Aorta (tissue), 5 donors: ENCODE results near the gene RO60. TPM values are rescaled to one million over a fixed set of nuclear protein-coding genes. Genes with fewer than 3 reads are reported as not detected.
A peak's percentile ranks its signal among the peaks of the same experiment; 100 is the strongest.

Experiments
- ATAC-seq: fragments of 200-7000 bp; cut with Tn5 transposase; one replicate; pipeline ENCODE4 v1.9.1; 2022; ENCODE audit warnings: moderate library complexity; ENCODE audit not compliant: low FRiP score
- DNase-seq, 2 donors: peaks; one replicate each; pipeline ENCODE4 v3.0.0-alpha.2; 2020
- H3K27ac ChIP-seq, 2 donors: one replicate each; pipeline ENCODE4 v1.5.1; 2013; ENCODE audit warnings: low read length in 2 of 2, mild to moderate bottlenecking in 2 of 2, moderate library complexity in 2 of 2, control low read depth in 1 of 2, inconsistent platforms in 1 of 2, low read depth in 1 of 2
- H3K27me3 ChIP-seq, 2 donors: one replicate each; pipeline ENCODE4 v1.6.1; 2013; ENCODE audit warnings: control low read depth in 1 of 2, low read length in 1 of 2, mild to moderate bottlenecking in 1 of 2, moderate library complexity in 1 of 2; ENCODE audit not compliant: insufficient read depth in 2 of 2, control insufficient read depth in 1 of 2
- H3K36me3 ChIP-seq, 2 donors: one replicate each; pipeline ENCODE4 v1.6.1; 2013; ENCODE audit warnings: control low read depth in 1 of 2, low read length in 1 of 2, mild to moderate bottlenecking in 1 of 2; ENCODE audit not compliant: insufficient read depth in 2 of 2, control insufficient read depth in 1 of 2
- H3K4me1 ChIP-seq, 2 donors: one replicate each; pipeline ENCODE4 v1.6.1; 2013; ENCODE audit warnings: low read length in 2 of 2, control low read depth in 1 of 2, mild to moderate bottlenecking in 1 of 2, moderate library complexity in 1 of 2; ENCODE audit not compliant: insufficient read depth in 2 of 2, control insufficient read depth in 1 of 2
- H3K4me3 ChIP-seq, 2 donors: one replicate each; pipeline ENCODE4 v1.5.1; 2013; ENCODE audit warnings: low read length in 2 of 2, control low read depth in 1 of 2, mild to moderate bottlenecking in 1 of 2
- H3K9me3 ChIP-seq: one replicate; pipeline ENCODE4 v1.6.1; 2013; ENCODE audit warnings: mild to moderate bottlenecking, low read length; ENCODE audit not compliant: control insufficient read depth
- WGBS, 2 donors: extraction: QIAGEN DNeasy Blood & Tissue Kit; methylation state at CpG; one replicate each; pipeline ENCODE4 v1.1.7; 2013; 5-methylcytosine and 5-hydroxymethylcytosine counted together
- intact Hi-C, 2 donors: fragments of 100-400 bp; cut with DNase I; formaldehyde crosslinking; loops; one replicate each; pipeline versions ENCODE4 v1.14.2 to v1.15.0; 2022
- polyA plus RNA-seq, 2 donors: library from polyadenylated mRNA; stranded (reverse); fragments of 200-250 nt; gene quantifications; one replicate each; pipeline ENCODE4 v1.2.3, GENCODE V29; 2013
- total RNA-seq, 2 donors: library from RNA; stranded (reverse); fragmentation: NEBNext Ultra II Directional; extraction: Animal tissue kit (Norgen Biotek cat#: 25700); gene quantifications; one replicate each; pipeline ENCODE4 v1.2.1, GENCODE V29; 2021
- donor health status: healthy with polysubstance abuse.
- donor health status: Bipolar disorder and iron deficiency.
- donor health status: DM: no; HTN: no; CAD: no.
- donor health status: DM: no; HTN: no; CAD: no.
- donor health status: DM: yes; HTN: yes; CAD: no.

The RO60 gene
- total and polyA plus RNA-seq, 4 donors = 6.4 to 71.7 (median 35.4) TPM

DNA sequence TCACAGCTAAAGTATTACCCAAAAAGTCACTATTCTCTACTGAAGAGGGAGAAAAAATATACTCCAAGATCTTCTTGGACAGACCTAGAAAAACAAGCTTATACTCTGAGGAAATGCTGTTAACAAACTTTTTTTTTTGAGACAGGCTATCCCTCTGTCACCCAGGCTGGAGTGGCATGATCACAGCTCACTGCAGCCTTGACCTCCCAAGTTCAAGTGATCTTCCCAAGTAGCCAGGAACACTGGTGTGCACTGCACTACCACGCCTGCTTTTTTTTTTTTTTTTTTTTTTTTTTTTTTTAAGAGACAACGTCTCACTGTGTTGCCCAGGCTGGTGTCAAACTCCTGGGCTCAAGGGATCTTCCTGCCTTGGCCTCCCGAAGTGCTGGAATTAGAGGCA lies 28.5 kb downstream of the RO60 start:
- Histone ChIP-seq H3K9me3 (no peaks in the 10 kb centered on the region), H3K4me3 (no peak overlapping the region), H3K27ac (no peak overlapping the region), H3K27me3 (no peaks in the 10 kb centered on the region), H3K4me1 (no peaks in the 10 kb centered on the region), H3K36me3 (peaks cover 0 to 4% of the 10 kb centered on the region in 2 donors)
- intact Hi-C loops = no loop called here
- ATAC-seq (no peak), DNase-seq (no peak)
- WGBS, 2 donors = 28 to 44% methylated on average over 3 of the region's 3 CpGs

DNA sequence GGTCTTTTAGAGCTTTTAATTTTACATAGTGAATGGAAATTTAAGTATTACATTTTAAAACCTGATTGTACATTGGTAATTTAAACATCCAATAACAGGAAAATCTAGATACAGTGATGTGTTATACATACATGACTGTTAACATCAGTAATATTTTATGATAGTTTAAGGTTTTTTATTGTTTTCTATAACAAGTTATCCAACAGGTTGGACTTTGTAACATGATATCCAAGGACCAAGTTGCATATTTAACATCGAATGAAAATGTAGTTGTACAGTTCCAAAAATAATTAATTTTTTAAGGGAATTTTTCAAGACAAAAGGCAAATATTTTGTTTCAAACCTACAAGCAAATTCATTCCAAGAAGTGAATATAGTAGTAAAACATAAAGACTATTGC lies 31.5 kb downstream of the RO60 start:
- WGBS, 2 donors = 5 to 30% methylated on average over 1 of the region's 1 CpG
- H3K9me3 ChIP-seq = no peaks in the 10 kb centered on the region
- intact Hi-C loops = loop anchor here in 1 of 2 donors (5.0 kb wide), 1 partner anchor 36 kb away; no protein-coding TSS in a partner anchor
- ATAC-seq (no peak), DNase-seq (no peak)
- peaks cover 0 to 2% of the 10 kb centered on the region in 2 donors for H3K36me3 ChIP-seq
- H3K27me3 ChIP-seq = no peaks in the 10 kb centered on the region
- H3K4me1 ChIP-seq = no peaks in the 10 kb centered on the region
- no peak overlapping the region for H3K27ac ChIP-seq
- H3K4me3 ChIP-seq = no peak overlapping the region

DNA sequence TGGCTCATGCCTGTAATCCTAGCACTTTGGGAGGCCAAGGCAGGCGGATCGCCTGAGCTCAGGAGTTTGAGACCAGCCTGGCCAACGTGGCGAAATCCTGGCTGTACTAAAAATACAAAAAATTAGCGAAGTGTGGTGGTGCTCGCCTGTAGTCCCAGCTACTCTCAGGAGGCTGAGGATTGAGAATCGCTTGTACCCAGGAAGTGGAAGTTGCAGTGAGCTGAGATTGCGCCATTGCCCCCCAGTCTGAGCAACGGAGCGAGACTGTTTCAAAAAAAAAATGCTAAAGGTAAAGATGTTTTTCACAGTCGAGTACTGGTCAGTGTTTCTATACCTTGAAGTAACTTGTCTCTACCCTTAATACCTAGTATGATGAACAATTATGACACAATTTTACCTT lies 34.7 kb downstream of the RO60 start:
- Histone ChIP-seq H3K36me3 (peaks cover 0 to 2% of the 10 kb centered on the region in 2 donors), H3K4me1 (no peaks in the 10 kb centered on the region), H3K4me3 (no peak overlapping the region), H3K9me3 (no peaks in the 10 kb centered on the region), H3K27me3 (no peaks in the 10 kb centered on the region), H3K27ac (no peak overlapping the region)
- no peak for DNase-seq
- no peak for ATAC-seq
- intact Hi-C loops = loop anchor here in 1 of 2 donors (5.0 kb wide), 1 partner anchor 33 kb away; no protein-coding TSS in a partner anchor
- 94 to 96% methylated on average over 11 of the region's 11 CpGs for WGBS, 2 donors

DNA sequence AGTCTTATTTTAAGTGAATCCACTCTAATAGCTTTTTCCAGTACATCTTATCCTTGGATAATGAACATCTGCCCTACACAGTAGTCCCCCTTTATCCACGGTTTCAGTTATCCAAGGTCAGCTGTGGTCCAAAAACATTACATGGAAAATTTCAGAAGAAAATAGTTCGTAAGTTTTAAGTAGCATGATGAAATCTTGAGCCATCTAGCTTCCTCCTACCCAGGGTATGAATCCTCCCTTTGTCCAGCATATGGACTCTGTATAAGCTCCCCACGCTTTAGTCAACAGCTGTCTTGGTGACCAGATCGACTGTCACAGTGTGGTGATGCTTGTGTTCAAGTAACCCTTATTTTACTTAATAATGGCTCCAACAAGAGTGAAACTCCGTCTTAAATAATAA lies 43.2 kb downstream of the RO60 start:
- Histone ChIP-seq H3K36me3 (peaks cover 1 to 4% of the 10 kb centered on the region in 2 donors), H3K27me3 (no peaks in the 10 kb centered on the region), H3K27ac (no peak overlapping the region), H3K4me3 (no peak overlapping the region), H3K9me3 (no peaks in the 10 kb centered on the region), H3K4me1 (no peaks in the 10 kb centered on the region)
- WGBS, 2 donors = 90 to 92% methylated on average over 5 of the region's 5 CpGs
- DNase-seq (no peak), ATAC-seq (no peak)
- intact Hi-C loops = loop anchor here (5.0 to 10.0 kb wide), 2 partner anchors 40 to 298 kb away; partner anchors contain the start of gene RGS2 (in 1 of the 2)

DNA sequence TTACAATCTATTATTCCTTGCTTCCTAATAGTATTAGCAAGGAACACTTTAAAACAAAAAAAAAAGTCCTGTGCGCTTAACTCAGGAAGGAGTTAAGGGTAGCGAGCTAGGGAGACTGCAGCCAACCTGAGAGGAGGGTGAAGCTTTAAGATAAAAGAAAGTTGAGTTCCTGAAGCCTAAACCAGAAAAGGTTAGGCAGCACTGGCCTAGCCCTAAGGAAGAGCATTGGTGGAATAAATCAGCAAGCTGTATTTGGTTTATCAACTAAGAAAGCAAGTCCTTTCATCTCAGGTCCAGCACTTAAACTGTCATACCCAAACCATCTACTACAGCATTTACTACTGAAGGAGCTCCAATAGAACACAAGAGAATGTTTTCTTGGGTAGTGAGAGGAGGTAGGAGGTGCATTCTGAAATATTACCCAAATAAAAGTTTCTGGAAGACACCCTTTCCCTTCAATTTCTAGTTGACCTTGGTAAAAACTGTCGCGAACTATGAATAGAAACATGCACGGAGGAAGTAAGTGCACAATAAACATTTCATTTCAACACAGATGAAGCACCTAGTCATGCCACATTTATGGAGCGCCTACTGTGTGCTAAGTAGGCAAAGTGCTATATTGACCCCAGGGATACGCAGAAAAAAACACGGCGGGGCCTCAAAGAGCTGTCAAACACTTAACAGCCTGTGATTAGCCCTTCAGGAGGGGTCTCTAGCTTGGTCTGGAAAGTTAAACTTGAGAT lies 44.5 kb downstream of the RO60 start:
- Histone ChIP-seq H3K9me3 (no peaks in the 10 kb centered on the region), H3K36me3 (peaks cover 1 to 4% of the 10 kb centered on the region in 2 donors), H3K27ac (peak overlapping the region; percentile 28 to 66), H3K4me3 (peak overlapping the region; percentile 55 to 62), H3K4me1 (no peaks in the 10 kb centered on the region), H3K27me3 (no peaks in the 10 kb centered on the region)
- DNase-seq (no peak), ATAC-seq (no peak)
- WGBS, 2 donors = 26 to 27% methylated on average over 9 of the region's 9 CpGs
- intact Hi-C loops = loop anchor here (2.0 to 10.0 kb wide), 4 partner anchors 19 to 299 kb away; partner anchors contain the start of genes CDC73 (in 1 of the 2) and RGS2 (in 1 of the 2)

DNA sequence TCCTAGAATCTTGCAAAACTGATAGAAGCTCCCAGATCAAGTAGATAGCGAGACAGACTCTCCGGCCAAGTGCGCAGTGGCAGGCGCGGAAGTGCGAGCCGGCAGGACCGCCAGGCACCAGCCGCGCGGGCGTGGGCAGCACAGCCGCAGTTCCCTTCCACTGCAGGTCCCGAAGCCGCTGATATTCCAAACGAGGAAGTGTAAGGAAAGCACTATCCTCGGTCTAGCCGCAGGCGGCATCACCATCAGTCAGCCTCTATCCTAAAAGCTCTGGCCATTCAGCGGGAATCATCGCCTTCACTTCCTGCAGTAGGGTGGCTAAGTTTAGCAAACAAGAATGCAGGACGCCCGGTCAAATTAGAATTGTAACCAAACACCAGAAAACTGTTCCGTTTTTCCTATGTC lies 45.1 kb downstream of the RO60 start:
- H3K4me1 ChIP-seq = no peaks in the 10 kb centered on the region
- H3K27ac ChIP-seq = peak overlapping the region; percentile 28 to 66
- intact Hi-C loops = loop anchor here (2.0 to 10.0 kb wide), 4 partner anchors 18 to 300 kb away; partner anchors contain the start of genes CDC73 (in 1 of the 2) and RGS2 (in 1 of the 2)
- peaks cover 1 to 4% of the 10 kb centered on the region in 2 donors for H3K36me3 ChIP-seq
- DNase-seq = peak; percentile 71 to 82
- ATAC-seq = peak; percentile 77
- H3K27me3 ChIP-seq = no peaks in the 10 kb centered on the region
- H3K4me3 ChIP-seq = peak overlapping the region; percentile 55 to 62
- 0 to 1% methylated on average over 24 of the region's 24 CpGs for WGBS, 2 donors
- H3K9me3 ChIP-seq = no peaks in the 10 kb centered on the region

DNA sequence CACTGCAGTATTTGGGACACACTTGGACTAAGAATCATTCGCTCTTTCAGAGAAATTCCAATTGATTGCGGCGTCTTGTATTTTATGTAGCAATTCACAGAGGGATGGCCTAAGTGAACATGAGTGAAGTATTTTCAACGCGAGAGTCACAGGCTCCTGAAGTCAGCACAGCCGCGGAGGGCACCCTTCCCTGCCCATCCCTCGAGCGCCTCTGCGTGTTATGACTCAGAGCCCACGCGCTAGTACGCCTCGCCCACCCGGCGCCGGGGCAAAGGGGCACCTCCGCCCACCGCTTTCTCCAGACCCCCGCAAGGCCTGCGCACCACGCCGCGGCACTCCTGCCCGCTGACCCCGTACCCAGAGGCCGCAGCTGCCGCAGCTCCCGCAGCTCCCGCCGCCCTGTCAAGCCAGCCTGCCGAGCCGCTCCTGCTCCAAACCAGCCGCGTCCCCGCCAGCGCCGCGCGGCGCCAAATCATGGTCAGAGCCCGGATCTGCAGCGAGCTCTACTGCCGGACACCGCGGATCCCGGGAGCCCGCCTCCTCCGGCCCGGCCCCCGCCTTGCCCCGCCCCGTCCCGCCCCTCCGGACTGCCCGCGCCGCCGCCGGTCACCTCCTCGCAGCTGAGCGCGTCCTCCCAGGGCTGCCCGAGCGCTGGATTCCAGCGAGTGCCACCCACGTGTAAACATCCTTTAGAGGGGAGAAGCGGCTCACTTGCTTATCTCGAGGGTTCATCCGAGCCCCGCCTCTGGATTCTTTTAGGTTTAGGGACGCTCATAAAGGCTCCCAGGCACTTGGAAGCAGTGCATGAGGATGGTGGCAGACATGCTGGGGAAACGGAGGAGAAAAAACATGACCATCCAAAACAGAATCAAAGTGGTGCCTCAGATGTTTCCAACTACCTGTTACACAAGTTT lies 45.8 kb downstream of the RO60 start, which contains the start of gene GLRX2:
GLRX2 (minus strand) TSS at position 508 of the 914 bp plus-strand sequence; CDS start at position 476, 32 bp downstream.
- Histone ChIP-seq H3K36me3 (no peaks in the 10 kb centered on the region), H3K4me3 (peak within 1 kb of the TSS; percentile 55 to 62), H3K4me1 (no peaks in the 10 kb centered on the region), H3K27ac (peak within 1 kb of the TSS; percentile 28 to 83), H3K27me3 (no peaks in the 10 kb centered on the region), H3K9me3 (no peaks in the 10 kb centered on the region)
- DNase-seq = peak; percentile 86 to 96
- peak; percentile 98 for ATAC-seq
- intact Hi-C loops = loop anchor here (1.0 to 10.0 kb wide), 5 partner anchors 17 to 300 kb away; partner anchors contain the start of genes CDC73 (in 2 of the 2) and RGS2 (in 1 of the 2)
- 0% methylated on average over 64 to 73 of the region's 73 CpGs for WGBS, 2 donors

DNA sequence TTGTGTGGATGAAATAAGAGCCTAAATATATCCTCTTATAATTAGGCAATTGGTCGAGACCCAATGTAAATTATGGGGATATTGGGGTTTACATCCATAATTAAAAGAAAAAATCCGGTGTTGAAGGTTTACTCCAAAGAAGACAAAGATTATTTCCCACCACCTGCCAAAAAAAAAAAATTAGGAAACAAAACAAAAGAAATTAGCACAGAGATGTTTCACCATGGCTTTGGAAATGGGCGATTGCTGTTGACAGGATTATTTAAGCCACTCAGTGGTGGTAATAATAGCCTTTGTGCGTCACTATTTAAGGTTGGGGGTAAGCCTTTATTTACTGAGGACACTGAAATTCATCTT lies 46.4 kb downstream of the RO60 start:
- Histone ChIP-seq H3K36me3 (no peaks in the 10 kb centered on the region), H3K4me1 (no peaks in the 10 kb centered on the region), H3K9me3 (no peaks in the 10 kb centered on the region), H3K27ac (no peak overlapping the region), H3K4me3 (peak overlapping the region; percentile 49 to 55), H3K27me3 (no peaks in the 10 kb centered on the region)
- 22 to 32% methylated on average over 4 of the region's 4 CpGs for WGBS, 2 donors
- intact Hi-C loops = loop anchor here (1.0 to 10.0 kb wide), 4 partner anchors 17 to 301 kb away; partner anchors contain the start of genes CDC73 (in 2 of the 2) and RGS2 (in 1 of the 2)
- ATAC-seq (no peak), DNase-seq (no peak)
